GM23338 (cell line): ENCODE measurements around the gene RBM22.

Source experiments
- CTCF ChIP-seq, 2 experiments: fragments of 200-600 bp in 1 of 2; sonication (generic) in 1 of 2; conservative IDR thresholded peaks; 2 replicates each; pipeline versions ENCODE4 v1.5.1 to v1.6.1; 2016 to 2017; ENCODE audit warnings: antibody characterized with exemption in 2 of 2, low read depth in 2 of 2, mild to moderate bottlenecking in 2 of 2, moderate library complexity in 1 of 2
- ETS1 ChIP-seq: IDR thresholded peaks from 2 replicates; pipeline ENCODE4 v1.6.1; 2016; ENCODE audit warnings: antibody characterized with exemption
- EZH2 ChIP-seq: fragments of 200-600 bp; sonication (generic); IDR thresholded peaks from one replicate; pipeline ENCODE4 v1.8.0; 2017; ENCODE audit warnings: antibody characterized with exemption, mild to moderate bottlenecking, low read depth; ENCODE audit not compliant: unreplicated experiment
- EZH2phosphoT487 ChIP-seq: fragments of 200-600 bp; sonication (generic); IDR thresholded peaks from one replicate; pipeline ENCODE4 v1.8.1; 2018; ENCODE audit warnings: antibody characterized with exemption; ENCODE audit not compliant: unreplicated experiment
- JUNB ChIP-seq: IDR thresholded peaks from one replicate; pipeline ENCODE4 v1.6.1; 2016; ENCODE audit warnings: antibody characterized with exemption; ENCODE audit not compliant: unreplicated experiment
- NANOG ChIP-seq: IDR thresholded peaks from 2 replicates; pipeline ENCODE4 v1.6.1; 2016; ENCODE audit warnings: antibody characterized with exemption, borderline replicate concordance
- POLR2AphosphoS5 ChIP-seq: IDR thresholded peaks from 2 replicates; pipeline ENCODE4 v1.6.1; 2016; ENCODE audit warnings: antibody characterized with exemption, low read depth
- REST ChIP-seq: IDR thresholded peaks from one replicate; pipeline ENCODE4 v1.6.1; 2018; ENCODE audit warnings: antibody characterized with exemption; ENCODE audit not compliant: unreplicated experiment

GRCh38 chr5:150734579-150735384, 33.9 kb upstream of the RBM22 start:
- TF ChIP-seq NANOG, result no peak
- TF ChIP-seq CTCF (conservative IDR thresholded peaks at IDR 0.05; ENCODE audit: low read depth in 2 of 2), result peak; percentile 38 to 45
- no peak for TF ChIP-seq EZH2
- TF ChIP-seq REST, result no peak
- TF ChIP-seq EZH2phosphoT487, result no peak
- no peak for TF ChIP-seq POLR2AphosphoS5
- no peak for TF ChIP-seq ETS1
- TF ChIP-seq JUNB, result no peak
